ENCODE results near the gene KCTD5. TPM values are rescaled to one million over a fixed set of nuclear protein-coding genes. Genes with fewer than 3 reads are reported as not detected.

Gene KCTD5
- total and polyA plus RNA-seq, 2 experiments from 2014 or later = 19.7 to 31.8 TPM

DNA sequence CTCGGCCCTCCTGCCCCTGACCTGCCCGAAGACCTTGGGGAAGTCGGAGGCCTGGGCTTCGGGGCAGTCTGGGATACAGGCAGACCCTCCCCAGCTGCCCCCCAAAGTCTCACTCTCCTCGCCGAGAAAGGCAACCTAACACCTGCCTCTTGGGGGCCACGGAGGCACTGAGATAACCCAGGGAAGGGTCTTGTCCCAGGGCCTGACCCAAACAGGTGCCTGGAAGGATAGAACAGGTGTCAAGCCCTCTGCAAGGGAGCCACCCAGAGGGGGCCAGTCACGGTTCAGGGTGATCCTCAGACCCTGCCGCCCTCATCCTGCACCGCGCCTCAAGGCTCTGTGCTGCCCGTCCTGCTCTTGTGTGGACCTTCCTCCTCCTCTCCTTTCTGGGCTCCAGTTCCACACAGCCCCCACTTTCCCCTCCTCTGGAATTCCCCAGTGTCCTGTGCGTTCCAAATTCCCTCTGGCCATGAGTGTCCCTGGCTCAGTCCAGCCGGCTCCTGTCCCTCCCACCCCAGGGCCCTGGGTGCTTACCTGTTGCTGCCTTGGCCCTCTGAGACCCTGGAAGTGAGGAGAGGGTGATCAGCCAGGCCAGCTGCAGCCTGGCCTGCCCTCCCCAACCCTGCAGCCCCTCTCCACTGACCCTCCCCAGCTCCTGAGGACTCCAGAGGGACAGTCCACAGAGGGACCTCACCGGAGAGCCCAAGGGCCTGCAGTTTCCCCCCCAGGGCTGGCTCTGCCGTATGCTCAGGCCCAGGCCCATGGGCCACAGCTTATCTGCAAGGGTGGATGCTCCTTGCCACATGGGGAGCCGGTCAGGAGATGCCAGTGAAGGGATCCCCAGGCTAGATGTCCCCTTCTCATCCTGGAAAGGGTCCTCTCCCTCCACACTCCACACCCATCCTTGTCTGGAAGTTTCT lies 33.9 kb downstream of the KCTD5 start:
- ATAC-seq (no peak; the same call in 2 of the 3 replicates), DNase-seq (ENCODE audit: low spot score) (no peak)
- Histone ChIP-seq H3K27me3 (ENCODE audit: insufficient read depth) (no peaks in the 10 kb centered on the region), H3K27ac (ENCODE audit: low read depth) (no peak overlapping the region), H3K4me3 (peak overlapping the region; percentile 43; the same call in 1 of the 2 replicates), H3F3A (replicated peaks; ENCODE audit: low read depth) (0 out of 2 replicates have a peak, but pooled peaks cover 7% of the 10 kb centered on the region), H2AFZ (no peak overlapping the region), H3K9me2 (ENCODE audit: insufficient read depth) (no peaks in the 10 kb centered on the region), H3K4me1 (ENCODE audit: insufficient read depth) (no peaks in the 10 kb centered on the region), H3K36me3 (ENCODE audit: insufficient read depth) (no peaks in the 10 kb centered on the region), H4K20me1 (replicated peaks; ENCODE audit: insufficient read depth) (no peaks in the 10 kb centered on the region), H3K79me2 (replicated peaks; ENCODE audit: insufficient read depth) (no peaks in the 10 kb centered on the region), H3K4me2 (peak overlapping the region; percentile 68)
- Mint-ChIP-seq H3K27me3 (ENCODE audit: insufficient read depth, low read depth, poor library complexity) (peaks cover 20% of the 10 kb centered on the region), H3K27ac (no peak overlapping the region), H3K36me3 (ENCODE audit: low read depth) (no peaks in the 10 kb centered on the region; the same call in 2 of the 3 replicates), H3K9me3 (no peaks in the 10 kb centered on the region), H3K4me1 (peaks cover 7% of the 10 kb centered on the region; the same call in 2 of the 3 replicates), H3K4me3 (peak overlapping the region; percentile 41; the same call in 1 of the 3 replicates)
- TF ChIP-seq ZNF331 (CRISPR knock-in tag; IDR thresholded peaks at IDR 0.05; ENCODE audit: low read depth) (no peak), ETS1 (IDR thresholded peaks at IDR 0.05) (no peak), STAT1 (IDR thresholded peaks at IDR 0.05; ENCODE audit: unreplicated experiment) (no peak)
- TF ChIP-seq, protein P1, sequence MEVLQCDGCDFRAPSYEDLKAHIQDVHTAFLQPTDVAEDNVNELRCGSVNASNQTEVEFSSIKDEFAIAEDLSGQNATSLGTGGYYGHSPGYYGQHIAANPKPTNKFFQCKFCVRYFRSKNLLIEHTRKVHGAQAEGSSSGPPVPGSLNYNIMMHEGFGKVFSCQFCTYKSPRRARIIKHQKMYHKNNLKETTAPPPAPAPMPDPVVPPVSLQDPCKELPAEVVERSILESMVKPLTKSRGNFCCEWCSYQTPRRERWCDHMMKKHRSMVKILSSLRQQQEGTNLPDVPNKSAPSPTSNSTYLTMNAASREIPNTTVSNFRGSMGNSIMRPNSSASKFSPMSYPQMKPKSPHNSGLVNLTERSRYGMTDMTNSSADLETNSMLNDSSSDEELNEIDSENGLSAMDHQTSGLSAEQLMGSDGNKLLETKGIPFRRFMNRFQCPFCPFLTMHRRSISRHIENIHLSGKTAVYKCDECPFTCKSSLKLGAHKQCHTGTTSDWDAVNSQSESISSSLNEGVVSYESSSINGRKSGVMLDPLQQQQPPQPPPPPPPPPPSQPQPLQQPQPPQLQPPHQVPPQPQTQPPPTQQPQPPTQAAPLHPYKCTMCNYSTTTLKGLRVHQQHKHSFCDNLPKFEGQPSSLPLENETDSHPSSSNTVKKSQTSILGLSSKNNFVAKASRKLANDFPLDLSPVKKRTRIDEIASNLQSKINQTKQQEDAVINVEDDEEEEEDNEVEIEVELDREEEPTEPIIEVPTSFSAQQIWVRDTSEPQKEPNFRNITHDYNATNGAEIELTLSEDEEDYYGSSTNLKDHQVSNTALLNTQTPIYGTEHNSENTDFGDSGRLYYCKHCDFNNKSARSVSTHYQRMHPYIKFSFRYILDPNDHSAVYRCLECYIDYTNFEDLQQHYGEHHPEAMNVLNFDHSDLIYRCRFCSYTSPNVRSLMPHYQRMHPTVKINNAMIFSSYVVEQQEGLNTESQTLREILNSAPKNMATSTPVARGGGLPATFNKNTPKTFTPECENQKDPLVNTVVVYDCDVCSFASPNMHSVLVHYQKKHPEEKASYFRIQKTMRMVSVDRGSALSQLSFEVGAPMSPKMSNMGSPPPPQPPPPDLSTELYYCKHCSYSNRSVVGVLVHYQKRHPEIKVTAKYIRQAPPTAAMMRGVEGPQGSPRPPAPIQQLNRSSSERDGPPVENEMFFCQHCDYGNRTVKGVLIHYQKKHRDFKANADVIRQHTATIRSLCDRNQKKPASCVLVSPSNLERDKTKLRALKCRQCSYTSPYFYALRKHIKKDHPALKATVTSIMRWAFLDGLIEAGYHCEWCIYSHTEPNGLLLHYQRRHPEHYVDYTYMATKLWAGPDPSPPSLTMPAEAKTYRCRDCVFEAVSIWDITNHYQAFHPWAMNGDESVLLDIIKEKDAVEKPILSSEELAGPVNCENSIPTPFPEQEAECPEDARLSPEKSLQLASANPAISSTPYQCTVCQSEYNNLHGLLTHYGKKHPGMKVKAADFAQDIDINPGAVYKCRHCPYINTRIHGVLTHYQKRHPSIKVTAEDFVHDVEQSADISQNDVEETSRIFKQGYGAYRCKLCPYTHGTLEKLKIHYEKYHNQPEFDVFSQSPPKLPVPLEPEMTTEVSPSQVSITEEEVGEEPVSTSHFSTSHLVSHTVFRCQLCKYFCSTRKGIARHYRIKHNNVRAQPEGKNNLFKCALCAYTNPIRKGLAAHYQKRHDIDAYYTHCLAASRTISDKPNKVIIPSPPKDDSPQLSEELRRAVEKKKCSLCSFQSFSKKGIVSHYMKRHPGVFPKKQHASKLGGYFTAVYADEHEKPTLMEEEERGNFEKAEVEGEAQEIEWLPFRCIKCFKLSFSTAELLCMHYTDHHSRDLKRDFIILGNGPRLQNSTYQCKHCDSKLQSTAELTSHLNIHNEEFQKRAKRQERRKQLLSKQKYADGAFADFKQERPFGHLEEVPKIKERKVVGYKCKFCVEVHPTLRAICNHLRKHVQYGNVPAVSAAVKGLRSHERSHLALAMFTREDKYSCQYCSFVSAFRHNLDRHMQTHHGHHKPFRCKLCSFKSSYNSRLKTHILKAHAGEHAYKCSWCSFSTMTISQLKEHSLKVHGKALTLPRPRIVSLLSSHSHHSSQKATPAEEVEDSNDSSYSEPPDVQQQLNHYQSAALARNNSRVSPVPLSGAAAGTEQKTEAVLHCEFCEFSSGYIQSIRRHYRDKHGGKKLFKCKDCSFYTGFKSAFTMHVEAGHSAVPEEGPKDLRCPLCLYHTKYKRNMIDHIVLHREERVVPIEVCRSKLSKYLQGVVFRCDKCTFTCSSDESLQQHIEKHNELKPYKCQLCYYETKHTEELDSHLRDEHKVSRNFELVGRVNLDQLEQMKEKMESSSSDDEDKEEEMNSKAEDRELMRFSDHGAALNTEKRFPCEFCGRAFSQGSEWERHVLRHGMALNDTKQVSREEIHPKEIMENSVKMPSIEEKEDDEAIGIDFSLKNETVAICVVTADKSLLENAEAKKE (CRISPR knock-in tag; IDR thresholded peaks at IDR 0.05) = no peak
- TF ChIP-seq, protein P2, sequence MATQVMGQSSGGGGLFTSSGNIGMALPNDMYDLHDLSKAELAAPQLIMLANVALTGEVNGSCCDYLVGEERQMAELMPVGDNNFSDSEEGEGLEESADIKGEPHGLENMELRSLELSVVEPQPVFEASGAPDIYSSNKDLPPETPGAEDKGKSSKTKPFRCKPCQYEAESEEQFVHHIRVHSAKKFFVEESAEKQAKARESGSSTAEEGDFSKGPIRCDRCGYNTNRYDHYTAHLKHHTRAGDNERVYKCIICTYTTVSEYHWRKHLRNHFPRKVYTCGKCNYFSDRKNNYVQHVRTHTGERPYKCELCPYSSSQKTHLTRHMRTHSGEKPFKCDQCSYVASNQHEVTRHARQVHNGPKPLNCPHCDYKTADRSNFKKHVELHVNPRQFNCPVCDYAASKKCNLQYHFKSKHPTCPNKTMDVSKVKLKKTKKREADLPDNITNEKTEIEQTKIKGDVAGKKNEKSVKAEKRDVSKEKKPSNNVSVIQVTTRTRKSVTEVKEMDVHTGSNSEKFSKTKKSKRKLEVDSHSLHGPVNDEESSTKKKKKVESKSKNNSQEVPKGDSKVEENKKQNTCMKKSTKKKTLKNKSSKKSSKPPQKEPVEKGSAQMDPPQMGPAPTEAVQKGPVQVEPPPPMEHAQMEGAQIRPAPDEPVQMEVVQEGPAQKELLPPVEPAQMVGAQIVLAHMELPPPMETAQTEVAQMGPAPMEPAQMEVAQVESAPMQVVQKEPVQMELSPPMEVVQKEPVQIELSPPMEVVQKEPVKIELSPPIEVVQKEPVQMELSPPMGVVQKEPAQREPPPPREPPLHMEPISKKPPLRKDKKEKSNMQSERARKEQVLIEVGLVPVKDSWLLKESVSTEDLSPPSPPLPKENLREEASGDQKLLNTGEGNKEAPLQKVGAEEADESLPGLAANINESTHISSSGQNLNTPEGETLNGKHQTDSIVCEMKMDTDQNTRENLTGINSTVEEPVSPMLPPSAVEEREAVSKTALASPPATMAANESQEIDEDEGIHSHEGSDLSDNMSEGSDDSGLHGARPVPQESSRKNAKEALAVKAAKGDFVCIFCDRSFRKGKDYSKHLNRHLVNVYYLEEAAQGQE (IDR thresholded peaks at IDR 0.05; ENCODE audit: unreplicated experiment) = no peak

Data from GM23338 (cell line).